ENCODE results near the gene NPLOC4.

NPLOC4 gene

GRCh38 chr17:81582749-81583148 lies 54.2 kb downstream of the NPLOC4 start:
- no peak for DNase-seq

DNA sequence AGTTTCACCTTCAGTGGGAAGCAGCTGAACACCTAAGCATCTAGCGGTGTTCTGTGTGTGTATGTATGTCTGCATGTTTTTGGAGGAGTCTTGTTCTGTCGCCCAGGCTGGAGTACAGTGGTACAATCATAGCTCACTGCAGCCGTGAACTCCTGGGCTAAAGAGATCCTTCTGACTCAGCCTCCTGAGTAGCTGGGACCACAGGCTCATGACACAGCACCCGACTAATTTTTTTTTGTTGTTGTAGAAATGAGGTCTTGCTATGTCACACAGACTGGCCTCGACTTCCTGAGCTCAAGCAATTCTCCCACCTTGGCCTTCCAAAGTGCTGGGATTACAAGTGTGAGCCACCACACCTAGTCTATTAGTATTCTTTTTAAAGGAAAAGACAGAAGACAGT lies 54.6 kb downstream of the NPLOC4 start:
- DNase-seq = no peak

- DNase-seq = no peak
These were observed 55.2 kb downstream of the NPLOC4 start for GRCh38 chr17:81581758-81582157.

- DNase-seq = no peak
These were observed 56.4 kb downstream of the NPLOC4 start for GRCh38 chr17:81580481-81580880.

DNA sequence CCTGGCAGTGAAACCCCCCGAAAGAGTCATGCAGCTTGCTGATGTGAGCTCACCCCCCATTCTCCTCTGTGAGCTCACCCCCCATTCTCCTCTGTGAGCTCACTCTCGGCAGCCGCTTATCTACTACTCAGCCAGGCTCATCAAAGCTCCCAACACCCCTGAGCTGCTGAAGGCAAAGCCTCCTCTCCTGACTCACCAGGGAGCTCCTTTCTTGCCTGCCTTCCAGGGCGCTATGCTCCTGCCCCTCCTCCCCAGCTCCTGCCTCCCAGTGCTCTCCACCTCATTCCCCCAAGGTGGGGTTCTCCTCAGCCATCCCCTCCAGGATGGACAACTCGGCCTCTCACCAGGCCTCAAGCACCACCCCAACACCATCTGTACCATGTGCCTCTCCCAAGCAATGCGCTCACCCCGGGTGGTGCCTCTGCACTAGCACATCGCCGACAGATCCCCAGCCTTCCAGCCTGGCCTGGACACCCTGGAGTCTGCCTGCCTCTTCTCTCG lies 57.0 kb downstream of the NPLOC4 start:
- DNase-seq = no peak

DNA sequence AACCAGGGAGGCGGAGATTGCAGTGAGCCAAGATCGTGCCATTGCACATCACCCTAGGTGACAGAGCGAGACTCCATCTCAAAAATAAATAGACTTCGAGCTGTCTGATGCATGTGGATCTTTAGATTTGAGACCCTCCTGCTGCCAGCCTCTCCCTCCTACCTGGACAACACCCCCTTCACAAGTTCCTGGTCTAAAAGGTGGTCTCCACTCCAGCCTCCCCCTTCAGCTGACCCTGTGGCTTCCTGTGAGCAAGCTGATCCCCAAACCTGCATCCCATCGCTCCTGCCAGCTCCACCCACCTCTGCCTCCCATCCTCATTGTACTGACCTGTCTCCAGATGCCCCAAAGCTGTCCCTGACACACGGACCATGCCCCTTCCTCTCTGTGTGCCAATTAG lies 57.6 kb downstream of the NPLOC4 start:
- no peak for DNase-seq

DNA sequence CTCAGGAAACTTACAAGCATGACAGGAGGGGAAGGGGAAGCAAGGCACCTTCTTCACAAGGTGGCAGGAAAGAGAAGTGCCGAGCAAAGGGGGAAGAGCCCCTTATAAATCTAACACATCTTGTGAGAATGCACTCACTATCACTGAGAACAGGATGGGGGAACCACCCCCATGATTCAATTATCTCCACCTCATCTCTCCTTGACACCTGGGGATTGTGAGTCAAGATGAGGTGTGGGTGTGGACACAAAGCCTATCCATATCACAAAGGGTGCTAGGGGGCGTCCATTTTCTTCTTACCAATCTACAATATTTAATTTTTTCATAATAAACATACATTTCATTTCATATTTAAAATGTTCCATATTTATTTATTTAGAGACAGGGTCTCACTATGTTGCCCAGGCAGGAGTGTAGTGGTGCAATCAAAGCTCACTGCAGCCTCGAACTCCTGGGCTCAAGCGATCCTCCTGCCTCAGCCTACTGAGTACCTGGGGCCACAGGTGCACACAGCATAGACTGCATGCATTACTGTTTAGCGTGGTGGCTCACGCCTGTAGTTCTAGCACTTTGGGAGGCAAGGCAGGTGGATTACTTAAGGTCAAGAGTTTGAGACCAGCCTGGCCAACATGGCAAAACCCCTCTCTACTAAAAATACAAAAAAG lies 58.2 kb downstream of the NPLOC4 start:
- DNase-seq = no peak

- DNase-seq = no peak
These were observed 58.9 kb downstream of the NPLOC4 start for GRCh38 chr17:81578038-81578441.

GRCh38 chr17:81577278-81578000 lies 59.5 kb downstream of the NPLOC4 start:
- DNase-seq = no peak

DNA sequence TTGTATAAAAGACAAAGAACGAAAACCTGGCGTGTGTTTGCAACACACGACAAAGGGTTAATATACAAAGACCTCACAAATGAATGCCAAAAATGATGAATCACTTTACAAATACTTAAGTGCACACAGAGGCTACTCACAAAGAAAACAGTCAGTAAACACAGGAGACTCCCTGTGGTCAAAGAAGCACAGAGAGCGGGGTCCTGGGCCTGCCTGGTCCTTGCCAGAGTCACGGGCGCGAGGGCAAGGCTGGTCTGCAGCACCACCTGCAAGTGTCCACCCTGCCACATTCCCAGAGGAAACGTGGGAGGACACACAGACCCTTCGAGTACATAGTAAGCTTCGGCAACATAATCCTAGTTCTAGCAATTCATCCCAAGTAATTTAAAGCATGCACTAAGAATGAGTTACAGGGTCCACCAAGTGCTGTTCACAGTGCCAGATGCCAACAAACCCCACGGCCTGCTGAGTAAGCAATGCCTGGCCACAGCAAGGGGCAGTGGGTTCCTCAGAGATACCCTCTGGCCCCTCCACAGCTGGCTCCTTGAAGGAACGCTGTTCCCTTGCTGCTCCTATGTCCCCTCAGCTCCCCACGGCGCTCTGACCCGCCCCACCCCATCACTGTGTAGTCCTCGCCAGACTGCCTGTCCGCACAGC lies 60.2 kb downstream of the NPLOC4 start:
- no peak for DNase-seq

GRCh38 chr17:81575836-81576235 lies 61.1 kb downstream of the NPLOC4 start:
- DNase-seq = no peak

DNA sequence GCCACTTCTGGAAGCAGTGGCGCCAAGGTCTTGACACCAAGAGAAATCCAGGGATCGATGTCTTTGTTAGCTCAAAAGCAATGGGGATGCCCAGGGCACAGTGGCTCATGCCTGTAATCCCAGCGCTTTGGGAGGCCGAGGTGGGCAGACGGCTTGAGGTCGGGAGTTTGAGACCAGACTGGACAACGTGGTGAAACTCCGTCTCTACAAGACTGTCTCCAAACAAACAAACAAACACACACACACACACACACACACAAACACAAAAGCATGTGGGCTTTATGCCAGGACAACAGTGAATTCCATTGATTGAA lies 62.3 kb downstream of the NPLOC4 start:
- no peak for DNase-seq

DNA sequence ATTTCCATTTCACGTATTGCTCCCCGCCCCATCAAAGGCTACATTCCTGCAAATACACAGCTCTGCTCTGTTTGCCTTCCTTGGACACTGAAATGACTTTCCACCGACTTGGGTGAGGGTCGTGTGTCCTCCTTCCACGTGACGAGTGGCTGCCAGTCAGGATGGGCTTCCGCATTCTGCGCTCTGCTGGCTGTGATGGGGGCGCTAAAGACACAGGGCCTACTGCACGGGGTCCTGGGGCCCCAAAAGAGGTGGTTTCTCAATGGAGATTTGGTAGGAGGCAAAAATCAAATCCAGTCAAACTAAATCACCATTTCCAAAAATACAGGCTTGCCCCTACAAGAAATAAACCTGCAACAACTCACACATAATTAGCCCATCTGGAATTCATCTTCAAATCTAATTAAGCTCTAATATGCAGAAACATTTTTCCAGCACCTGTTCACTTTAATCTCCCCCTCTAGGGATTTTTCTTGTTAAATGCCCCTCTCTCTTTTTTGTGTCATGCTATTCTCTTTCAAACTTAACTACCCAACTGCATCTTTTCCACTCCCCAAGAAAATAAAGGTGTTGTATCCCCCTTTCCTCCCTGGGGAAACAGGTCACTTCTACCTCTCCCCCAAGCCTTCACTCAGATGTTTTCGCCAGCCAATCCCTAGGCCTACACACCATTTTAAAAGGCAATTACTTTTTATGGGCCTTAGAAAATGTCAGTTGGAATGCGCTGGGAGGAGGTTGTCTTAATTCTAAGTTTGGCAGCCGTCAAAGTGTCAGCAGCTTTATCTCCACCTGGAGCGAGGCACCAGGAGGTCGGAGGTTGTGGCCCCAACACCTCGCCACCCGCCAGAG lies 62.9 kb downstream of the NPLOC4 start:
- DNase-seq = no peak

DNA sequence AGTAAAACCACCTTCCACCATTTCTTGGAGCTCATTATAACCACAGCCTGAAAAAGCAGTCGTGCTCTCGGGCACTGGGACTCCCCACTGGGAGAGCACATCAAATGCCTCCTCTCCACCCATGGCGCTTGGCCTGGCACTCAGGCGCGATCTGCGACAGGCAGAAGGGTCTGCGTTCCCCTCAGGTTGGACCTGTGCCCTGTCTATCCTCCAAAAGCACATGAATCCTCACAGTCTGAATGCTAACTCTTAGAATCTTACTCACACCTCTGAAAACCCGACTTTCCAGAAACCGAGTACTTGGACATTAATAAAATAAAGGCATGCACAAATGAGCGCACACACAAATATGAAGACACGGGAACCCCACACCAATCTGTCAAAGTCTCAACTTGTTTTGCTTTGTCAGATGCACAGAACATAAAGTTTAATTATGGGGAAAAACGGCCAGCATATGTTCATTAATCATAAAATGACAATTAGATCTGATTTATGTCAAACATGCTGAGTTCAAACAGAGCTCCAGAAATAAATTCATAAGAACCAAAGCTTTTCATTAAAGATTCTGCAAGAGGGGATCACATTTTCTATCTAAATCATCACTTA lies 64.2 kb downstream of the NPLOC4 start:
- DNase-seq = no peak

- no peak for DNase-seq
These were observed 65.9 kb downstream of the NPLOC4 start for GRCh38 chr17:81570964-81571363.

- DNase-seq = no peak
These were observed 66.9 kb downstream of the NPLOC4 start for GRCh38 chr17:81569986-81570514.

DNA sequence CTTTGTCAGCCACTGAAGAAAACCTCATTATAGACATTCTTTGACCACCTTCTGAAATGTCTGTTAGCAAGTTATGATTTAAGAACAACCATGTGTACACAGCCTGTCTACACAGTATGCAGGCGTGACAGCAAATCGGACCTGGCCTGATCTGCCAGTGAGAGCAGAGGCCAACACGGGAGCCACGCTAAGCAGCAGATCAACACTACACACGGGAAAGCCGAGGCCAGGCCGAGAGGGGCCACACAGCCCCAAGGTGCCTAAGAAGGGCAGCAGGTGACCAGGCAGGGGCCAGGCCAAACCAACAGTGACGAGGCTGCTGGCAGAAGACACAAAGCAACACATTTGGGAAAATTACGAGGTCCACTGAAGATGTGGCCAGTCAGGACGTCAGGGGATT lies 68.5 kb downstream of the NPLOC4 start:
- DNase-seq = no peak

GRCh38 chr17:81567191-81567590 lies 69.7 kb downstream of the NPLOC4 start:
- DNase-seq = no peak

- DNase-seq = peak; percentile 35
These were observed 70.3 kb downstream of the NPLOC4 start for GRCh38 chr17:81566461-81567126.

DNA sequence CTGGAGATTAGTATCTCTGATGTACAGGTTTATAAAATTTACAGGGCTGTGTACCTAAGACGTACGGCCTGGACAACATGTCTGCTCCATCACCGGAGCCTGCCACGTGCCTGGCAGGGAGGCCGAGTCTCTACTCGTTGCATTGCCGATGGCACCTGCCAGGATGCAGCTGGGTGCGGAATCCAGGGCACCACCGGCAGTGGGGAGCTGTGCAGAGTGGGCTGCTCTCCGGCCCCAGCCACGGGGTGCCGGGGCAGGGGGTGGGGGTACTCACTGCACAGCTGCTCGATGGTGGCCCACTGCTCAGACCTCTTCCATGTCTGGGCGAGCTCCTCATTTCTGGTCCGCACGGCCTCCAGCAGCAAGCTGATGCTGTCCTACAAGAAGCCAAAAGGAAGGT lies 71.7 kb downstream of the NPLOC4 start:
- DNase-seq = no peak

DNA sequence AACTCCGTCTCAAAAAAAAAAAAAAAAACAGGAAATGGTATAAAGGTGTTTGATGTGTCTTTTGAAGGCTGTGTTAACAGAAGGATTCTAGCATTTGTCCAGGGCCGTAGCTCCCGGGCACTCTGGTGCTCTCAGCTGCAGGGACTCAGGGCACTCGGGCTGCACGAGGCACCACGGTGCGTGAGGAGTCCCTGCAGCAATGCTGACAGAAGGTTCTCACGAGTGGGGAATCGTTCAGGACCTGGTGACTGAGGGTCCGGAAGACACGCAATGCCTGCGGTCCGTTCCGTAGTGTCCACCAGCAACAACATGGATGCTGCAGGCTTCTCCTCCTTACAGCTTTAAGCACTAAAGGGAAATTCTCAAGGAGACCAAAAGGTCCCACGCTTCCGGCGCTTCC lies 72.1 kb downstream of the NPLOC4 start:
- no peak for DNase-seq

Data from NCI-H510A (cell line).